Natural killer cell (primary cell): Measurements from ENCODE around the gene ITGA7. TPM values are rescaled to one million over a fixed set of nuclear protein-coding genes. Genes with fewer than 3 reads are reported as not detected.

Source experiments
- ATAC-seq, 3 donors: fragments of 150-1000 bp in 2 of 3; fragments of 200-7000 bp in 1 of 3; cut with Tn5 transposase; 1 replicate in 1 of 3; 2 replicates in 2 of 3; pipeline ENCODE4 v1.10.0; 2021; ENCODE audit warnings: mild to moderate bottlenecking in 2 of 3, moderate library complexity in 2 of 3
- DNase-seq, 2 donors: peaks; one replicate each; pipeline versions ENCODE4 v3.0.0 to v3.0.0-alpha.2; 2013 to 2021; ENCODE audit warnings: mixed read lengths in 1 of 2
- H3K27ac ChIP-seq: one replicate; pipeline ENCODE4 v1.5.1; 2013; ENCODE audit warnings: mild to moderate bottlenecking, low read length
- H3K27me3 ChIP-seq: one replicate; pipeline ENCODE4 v1.6.1; 2013; ENCODE audit warnings: low read length; ENCODE audit not compliant: control insufficient read depth, insufficient read depth
- H3K36me3 ChIP-seq: one replicate; pipeline ENCODE4 v1.6.1; 2013; ENCODE audit warnings: low read length; ENCODE audit not compliant: control insufficient read depth, insufficient read depth
- H3K4me1 ChIP-seq: one replicate; pipeline ENCODE4 v1.6.1; 2013; ENCODE audit warnings: low read length; ENCODE audit not compliant: control insufficient read depth, insufficient read depth
- H3K4me3 ChIP-seq: one replicate; pipeline ENCODE4 v1.5.1; 2013; ENCODE audit warnings: low read length
- H3K9me3 ChIP-seq: one replicate; pipeline ENCODE4 v1.6.1; 2013; ENCODE audit warnings: low read length; ENCODE audit not compliant: control insufficient read depth, insufficient read depth
- H3K27ac Mint-ChIP-seq, 2 donors: one replicate each; pipeline ENCODE4 v1.8.0; 2022; ENCODE audit warnings: mild to moderate bottlenecking in 2 of 2, mixed read lengths in 2 of 2, moderate library complexity in 1 of 2
- H3K27me3 Mint-ChIP-seq, 2 donors: one replicate each; pipeline ENCODE4 v1.8.0; 2022; ENCODE audit warnings: low read depth in 2 of 2, mixed read lengths in 2 of 2
- H3K36me3 Mint-ChIP-seq: one replicate; pipeline ENCODE4 v1.8.0; 2022; ENCODE audit warnings: mixed read lengths
- H3K4me1 Mint-ChIP-seq, 2 donors: one replicate each; pipeline ENCODE4 v1.8.0; 2022; ENCODE audit warnings: mixed read lengths in 2 of 2
- H3K4me3 Mint-ChIP-seq: one replicate; pipeline ENCODE4 v1.8.0; 2022; ENCODE audit warnings: mild to moderate bottlenecking, moderate library complexity, mixed read lengths
- H3K9me3 Mint-ChIP-seq, 2 donors: one replicate each; pipeline ENCODE4 v1.8.0; 2022; ENCODE audit warnings: mixed read lengths in 2 of 2
- CTCF ChIP-seq: fragments of 200-600 bp; IDR thresholded peaks from one replicate; pipeline ENCODE4 v1.8.0; 2022; ENCODE audit warnings: antibody characterized with exemption
- WGBS: methylation state at CpG from one replicate; pipeline ENCODE4 v1.1.7; 2013; ENCODE audit warnings: missing lambda C conversion rate; ENCODE audit not compliant: insufficient coverage; 5-methylcytosine and 5-hydroxymethylcytosine counted together
- intact Hi-C: fragments of 100-400 bp; cut with micrococcal nuclease; formaldehyde crosslinking; loops from one replicate; pipeline ENCODE4 v1.14.2; 2022
- total RNA-seq, 4 donors: library from RNA; stranded (reverse); fragments of 120-200 nt in 1 of 4; gene quantifications; one replicate each; pipeline versions ENCODE4 v1.2.3 to v1.2.4, GENCODE V29; 2013 to 2022

ITGA7 gene
- total RNA-seq, 3 donors from 2014 or later (not counting 1 experiment from before 2014, with no cell fraction given), result 2.8 to 4.6 (median 4.3) TPM

GRCh38 chr12:55744340-55745030 lies 36.8 kb upstream of the ITGA7 start:
- TF ChIP-seq CTCF, result no peak
- DNase-seq (no peak), ATAC-seq (no peak)
- H3K4me1 Mint-ChIP-seq, result peaks cover 34 to 42% of the 10 kb centered on the region in 2 donors
- no peaks in the 10 kb centered on the region for H3K27me3 Mint-ChIP-seq
- no peaks in the 10 kb centered on the region for H3K9me3 ChIP-seq
- H3K36me3 Mint-ChIP-seq, result no peaks in the 10 kb centered on the region
- peaks cover 25% of the 10 kb centered on the region for H3K4me1 ChIP-seq
- H3K36me3 ChIP-seq, result no peaks in the 10 kb centered on the region
- no peaks in the 10 kb centered on the region for H3K27me3 ChIP-seq
- H3K4me3 Mint-ChIP-seq, result peak overlapping the region; percentile 92
- no peak overlapping the region for H3K27ac ChIP-seq
- intact Hi-C loops, result loop anchor here (5.0 kb wide), 1 partner anchor 183 kb away; the partner anchor contains the start of gene PYM1
- WGBS, result 23% methylated on average over 8 of the region's 11 CpGs
- H3K27ac Mint-ChIP-seq, result peak overlapping the region; percentile 22 to 35
- no peaks in the 10 kb centered on the region for H3K9me3 Mint-ChIP-seq
- peak overlapping the region; percentile 81 for H3K4me3 ChIP-seq

GRCh38 chr12:55743406-55744339 lies 36.0 kb upstream of the ITGA7 start:
- peak overlapping the region; percentile 92 for H3K4me3 Mint-ChIP-seq
- DNase-seq, result peak; percentile 43 to 76
- Histone ChIP-seq H3K9me3 (no peaks in the 10 kb centered on the region), H3K36me3 (no peaks in the 10 kb centered on the region), H3K4me1 (peaks cover 25% of the 10 kb centered on the region), H3K4me3 (peak overlapping the region; percentile 81), H3K27me3 (no peaks in the 10 kb centered on the region), H3K27ac (peak overlapping the region; percentile 52)
- intact Hi-C loops, result loop anchor here (2.0 to 5.0 kb wide), 2 partner anchors 184 to 721 kb away; partner anchors contain the start of gene PYM1
- H3K4me1 Mint-ChIP-seq, result peaks cover 38 to 42% of the 10 kb centered on the region in 2 donors
- peak; percentile 45 to 61 (median 61) for ATAC-seq
- WGBS, result under 1% methylated on average over 73 of the region's 73 CpGs
- H3K27me3 Mint-ChIP-seq, result no peaks in the 10 kb centered on the region
- TF ChIP-seq CTCF, result no peak
- no peaks in the 10 kb centered on the region for H3K9me3 Mint-ChIP-seq
- no peaks in the 10 kb centered on the region for H3K36me3 Mint-ChIP-seq
- H3K27ac Mint-ChIP-seq, result peak overlapping the region; percentile 22 to 35

- H3K4me3 Mint-ChIP-seq, result peak within 1 kb of the TSS; percentile 92
- H3K27ac Mint-ChIP-seq, result peak within 1 kb of the TSS; percentile 50 to 69
- Histone ChIP-seq H3K36me3 (no peaks in the 10 kb centered on the region), H3K9me3 (no peaks in the 10 kb centered on the region), H3K4me1 (peaks cover 33% of the 10 kb centered on the region), H3K27me3 (no peaks in the 10 kb centered on the region), H3K4me3 (peak within 1 kb of the TSS; percentile 81), H3K27ac (peak within 1 kb of the TSS; percentile 72)
- no peak for TF ChIP-seq CTCF
- WGBS, result under 1% methylated on average over 29 of the region's 53 CpGs
- H3K36me3 Mint-ChIP-seq, result no peaks in the 10 kb centered on the region
- intact Hi-C loops, result loop anchor here (2.0 to 5.0 kb wide), 2 partner anchors 184 to 722 kb away; partner anchors contain the start of gene PYM1
- DNase-seq, result peak; percentile 59 to 85
- no peaks in the 10 kb centered on the region for H3K27me3 Mint-ChIP-seq
- no peaks in the 10 kb centered on the region for H3K9me3 Mint-ChIP-seq
- peaks cover 42 to 47% of the 10 kb centered on the region in 2 donors for H3K4me1 Mint-ChIP-seq
- peak; percentile 65 to 77 (median 70) for ATAC-seq
Measured at GRCh38 chr12:55742719-55743405, 35.2 kb upstream of the ITGA7 start, which contains the start of gene GDF11. GDF11 (plus strand) TSS chr12:55743122; CDS start chr12:55743317, 195 bp downstream.
